Measurements from ENCODE around the gene COPS4. TPM values are rescaled to one million over a fixed set of nuclear protein-coding genes. Genes with fewer than 3 reads are reported as not detected.

Gene COPS4
- total RNA-seq, 4 donors from 2014 or later = 67.9 to 151 (median 91.9) TPM

- intact Hi-C loops (cut with DNase I; ENCODE audit: low total_unique reads) = loop anchor here (1.0 to 5.0 kb wide), 3 partner anchors 102 to 272 kb away; partner anchors contain the start of genes COQ2 and PLAC8
- H3K4me3 ChIP-seq = peak overlapping the region; percentile 76 to 94 (median 88)
Observed at GRCh38 chr4:83010111-83010521, 24.9 kb upstream of the COPS4 start.

GRCh38 chr4:83010522-83011318, 24.3 kb upstream of the COPS4 start, which contains the start of gene LIN54:
TSS of gene LIN54 (minus strand) at chr4:83010823. CDS start at chr4:82984844, 25,979 bp downstream.
- Histone ChIP-seq H3K9me3 (no peaks in the 10 kb centered on the region), H3K27ac (peak within 1 kb of the TSS; percentile 90 to 96 (median 94)), H3K36me3 (no peaks in the 10 kb centered on the region), H3K4me1 (peaks cover 27 to 33% of the 10 kb centered on the region in 2 donors), H3K4me3 (peak within 1 kb of the TSS; percentile 76 to 94 (median 88)), H3K27me3 (no peaks in the 10 kb centered on the region)
- no peak for TF ChIP-seq CTCF (IDR thresholded peaks at IDR 0.05 in 4 of 5, conservative IDR thresholded peaks at IDR 0.05 in 1 of 5)
- no peak for TF ChIP-seq POLR2A (IDR thresholded peaks at IDR 0.05)
- DNase-seq = peak; percentile 65 to 73
- intact Hi-C loops (cut with DNase I; ENCODE audit: low total_unique reads) = loop anchor here (1.0 to 5.0 kb wide), 3 partner anchors 102 to 272 kb away; partner anchors contain the start of genes COQ2 and PLAC8
- in situ Hi-C loops (cut with MboI; ENCODE audit: low sequenced_read_pairs in 4 of 4) = loop anchor here in 1 of 4 donors (10.0 to 25.0 kb wide), 3 partner anchors 126 to 573 kb away; partner anchors contain the start of genes ENOPH1, HELQ, HNRNPDL and MRPS18C
- peak; percentile 35 to 44 for ATAC-seq

More at GRCh38 chr4:83010111-83010521, 24.9 kb upstream of the COPS4 start:
- ATAC-seq (no peak), DNase-seq (no peak)
- TF ChIP-seq POLR2A (IDR thresholded peaks at IDR 0.05) = no peak
- no peak for TF ChIP-seq CTCF (IDR thresholded peaks at IDR 0.05 in 4 of 5, conservative IDR thresholded peaks at IDR 0.05 in 1 of 5)
- in situ Hi-C loops (cut with MboI; ENCODE audit: low sequenced_read_pairs in 4 of 4) = loop anchor here in 1 of 4 donors (10.0 to 25.0 kb wide), 3 partner anchors 125 to 573 kb away; partner anchors contain the start of genes ENOPH1, HELQ, HNRNPDL and MRPS18C
- Histone ChIP-seq H3K36me3 (no peaks in the 10 kb centered on the region), H3K27ac (peak overlapping the region; percentile 90 to 96 (median 94)), H3K4me1 (peaks cover 27 to 33% of the 10 kb centered on the region in 2 donors), H3K27me3 (no peaks in the 10 kb centered on the region), H3K9me3 (no peaks in the 10 kb centered on the region)

- TF ChIP-seq CTCF (IDR thresholded peaks at IDR 0.05 in 4 of 5, conservative IDR thresholded peaks at IDR 0.05 in 1 of 5) (no peak), POLR2A (IDR thresholded peaks at IDR 0.05) (no peak)
- Histone ChIP-seq H3K9me3 (no peaks in the 10 kb centered on the region), H3K36me3 (no peaks in the 10 kb centered on the region), H3K4me3 (peak overlapping the region; percentile 70 to 94 (median 79)), H3K27ac (peak overlapping the region; percentile 90 to 96 (median 94)), H3K27me3 (no peaks in the 10 kb centered on the region), H3K4me1 (peaks cover 27 to 33% of the 10 kb centered on the region in 2 donors)
- no peak for DNase-seq
- no peak for ATAC-seq
- intact Hi-C loops (cut with DNase I; ENCODE audit: low total_unique reads) (loop anchor here (1.0 to 5.0 kb wide), 3 partner anchors 101 to 638 kb away; partner anchors contain the start of genes COQ2, HNRNPD and PLAC8), in situ Hi-C loops (cut with MboI; ENCODE audit: low sequenced_read_pairs in 4 of 4) (loop anchor here in 1 of 4 donors (10.0 to 25.0 kb wide), 3 partner anchors 127 to 574 kb away; partner anchors contain the start of genes ENOPH1, HELQ, HNRNPDL and MRPS18C)
Observed at GRCh38 chr4:83011689-83012199, 23.2 kb upstream of the COPS4 start.

- no peaks in the 10 kb centered on the region for H3K36me3 ChIP-seq
- intact Hi-C loops (cut with DNase I; ENCODE audit: low total_unique reads) (loop anchor here (1.0 to 5.0 kb wide), 3 partner anchors 100 to 639 kb away; partner anchors contain the start of genes COQ2, HNRNPD and PLAC8), in situ Hi-C loops (cut with MboI; ENCODE audit: low sequenced_read_pairs in 4 of 4) (loop anchor here in 1 of 4 donors (10.0 to 25.0 kb wide), 3 partner anchors 127 to 575 kb away; partner anchors contain the start of genes ENOPH1, HELQ, HNRNPDL and MRPS18C)
- no peak for TF ChIP-seq CTCF (IDR thresholded peaks at IDR 0.05 in 4 of 5, conservative IDR thresholded peaks at IDR 0.05 in 1 of 5)
- no peak for TF ChIP-seq POLR2A (IDR thresholded peaks at IDR 0.05)
- H3K4me1 ChIP-seq = peaks cover 27 to 33% of the 10 kb centered on the region in 2 donors
- ATAC-seq (peak; percentile 12 to 25), DNase-seq (peak; percentile 9 to 33)
- H3K9me3 ChIP-seq = no peaks in the 10 kb centered on the region
- H3K27me3 ChIP-seq = no peaks in the 10 kb centered on the region
- peak overlapping the region; percentile 70 to 94 (median 79) for H3K4me3 ChIP-seq
- H3K27ac ChIP-seq = peak overlapping the region; percentile 90 to 96 (median 94)
Observed at GRCh38 chr4:83012200-83012686, 22.7 kb upstream of the COPS4 start.
